H1 (cell line): ENCODE measurements around the gene PYGB. TPM values are rescaled to one million over a fixed set of nuclear protein-coding genes. Genes with fewer than 3 reads are reported as not detected.

Source experiments
- CTCF ChIA-PET: fragments of 300-600 bp; sonication (Branson Sonifier 250); formaldehyde crosslinking; loops from one replicate; lab custom pipeline; 2021; ENCODE audit not compliant: partially characterized antibody; lab: Charles Lee
- POLR2A ChIA-PET: fragments of 300-600 bp; sonication (Branson Sonifier 250); formaldehyde crosslinking; loops from one replicate; lab custom pipeline; 2021; ENCODE audit warnings: inconsistent platforms; ENCODE audit not compliant: partially characterized antibody; lab: Charles Lee
- DNase-seq, 2 experiments: peaks; one replicate each; pipeline versions ENCODE4 v3.0.0 to v3.0.0-alpha.2; 2010 to 2022; ENCODE audit warnings: low spot score in 2 of 2, low read depth in 1 of 2, mixed read lengths in 1 of 2
- FAIRE-seq: peaks from 2 replicates; lab custom pipeline; 2011; peaks lifted over from hg19 to GRCh38; lab: Jason Lieb, UNC
- H2AFZ ChIP-seq: 2 replicates; pipeline ENCODE4 v1.8.1; 2012; ENCODE audit warnings: low read length, inconsistent platforms
- H2AK5ac ChIP-seq: 2 replicates; pipeline ENCODE4 v1.6.1; 2013; ENCODE audit warnings: low read depth, low read length
- H2BK120ac ChIP-seq: replicated peaks from 2 replicates; pipeline ENCODE3; 2013; ENCODE audit warnings: low read depth, low read length, inconsistent platforms
- H2BK12ac ChIP-seq: 2 replicates; pipeline ENCODE4 v1.6.1; 2013; ENCODE audit warnings: low read depth, low read length
- H2BK15ac ChIP-seq: 2 replicates; pipeline ENCODE4 v1.6.1; 2013; ENCODE audit warnings: low read length
- H2BK20ac ChIP-seq: 2 replicates; pipeline ENCODE4 v1.6.1; 2013; ENCODE audit warnings: low read length
- H2BK5ac ChIP-seq: 2 replicates; pipeline ENCODE4 v1.6.1; 2013; ENCODE audit warnings: low read depth, low read length
- H3K14ac ChIP-seq: 2 replicates; pipeline ENCODE4 v1.6.1; 2013; ENCODE audit warnings: inconsistent platforms; ENCODE audit not compliant: insufficient read length
- H3K18ac ChIP-seq: 2 replicates; pipeline ENCODE4 v1.6.1; 2013; ENCODE audit warnings: low read length; ENCODE audit errors: extremely low read depth
- H3K23ac ChIP-seq: 2 replicates; pipeline ENCODE4 v1.6.1; 2013; ENCODE audit warnings: inconsistent platforms; ENCODE audit not compliant: insufficient read length
- H3K23me2 ChIP-seq: 2 replicates; pipeline ENCODE4 v1.6.1; 2013; ENCODE audit warnings: low read depth, low read length
- H3K27ac ChIP-seq: 2 replicates; pipeline ENCODE4 v1.6.1; 2011; ENCODE audit warnings: low read depth, low read length, inconsistent platforms
- H3K27me3 ChIP-seq, 4 experiments: replicated peaks in 1 of 4; 1 replicate in 1 of 4; 2 replicates in 3 of 4; pipeline versions ENCODE4 v1.6.1 to v1.8.1; 2011 to 2013; ENCODE audit warnings: low read length in 3 of 4, mild to moderate bottlenecking in 3 of 4, inconsistent platforms in 2 of 4, mixed read lengths in 2 of 4, moderate library complexity in 1 of 4; ENCODE audit not compliant: control insufficient read depth in 3 of 4, insufficient read depth in 3 of 4; ENCODE audit errors: extremely low read depth in 1 of 4
- H3K36me3 ChIP-seq, 4 experiments: 2 replicates each; pipeline versions ENCODE4 v1.6.1 to v1.8.1; 2011 to 2013; ENCODE audit warnings: mild to moderate bottlenecking in 4 of 4, low read length in 3 of 4, moderate library complexity in 2 of 4, control low read depth in 1 of 4, inconsistent platforms in 1 of 4; ENCODE audit not compliant: insufficient read depth in 4 of 4, control insufficient read depth in 2 of 4
- H3K4ac ChIP-seq: replicated peaks from 2 replicates; pipeline ENCODE3; 2013; ENCODE audit warnings: low read length, low read depth, mixed read lengths, inconsistent platforms; ENCODE audit not compliant: insufficient read length
- H3K4me1 ChIP-seq, 4 experiments: replicated peaks in 1 of 4; 1 replicate in 1 of 4; 2 replicates in 3 of 4; pipeline versions ENCODE4 v1.6.1 to v1.8.1; 2011 to 2013; ENCODE audit warnings: low read length in 3 of 4, inconsistent platforms in 2 of 4, mixed read lengths in 1 of 4; ENCODE audit not compliant: insufficient read depth in 4 of 4, control insufficient read depth in 3 of 4
- H3K4me2 ChIP-seq, 2 experiments: 2 replicates each; pipeline versions ENCODE4 v1.6.1 to v1.8.1; 2011 to 2013; ENCODE audit warnings: low read depth in 2 of 2, low read length in 2 of 2, control low read depth in 1 of 2, inconsistent platforms in 1 of 2, mild to moderate bottlenecking in 1 of 2; ENCODE audit not compliant: insufficient read depth in 1 of 2
- H3K4me3 ChIP-seq, 4 experiments: fragments of 200-600, 300-600 bp in 1 of 4; sonication (generic), shearing (Covaris generic), sonication (Bioruptor Twin) in 1 of 4; 2 replicates each; pipeline versions ENCODE4 v1.5.1 to v1.8.1; 2011 to 2016; ENCODE audit warnings: low read length in 4 of 4, low read depth in 3 of 4, control low read depth in 2 of 4, inconsistent platforms in 2 of 4, mild to moderate bottlenecking in 2 of 4, mixed read lengths in 1 of 4, moderate library complexity in 1 of 4; ENCODE audit not compliant: insufficient read depth in 2 of 4; ENCODE audit errors: extremely low read depth in 1 of 4
- H3K56ac ChIP-seq: replicated peaks from 2 replicates; pipeline ENCODE3; 2013; ENCODE audit warnings: low read depth, mild to moderate bottlenecking, mixed read lengths, low read length, inconsistent platforms; ENCODE audit not compliant: insufficient read length
- H3K79me1 ChIP-seq: 2 replicates; pipeline ENCODE4 v1.6.1; 2013; ENCODE audit warnings: low read depth, low read length, control low read depth
- H3K79me2 ChIP-seq, 2 experiments: 2 replicates each; pipeline versions ENCODE4 v1.6.1 to v1.8.1; 2012 to 2013; ENCODE audit warnings: low read length in 2 of 2, mild to moderate bottlenecking in 2 of 2, inconsistent platforms in 1 of 2; ENCODE audit not compliant: insufficient read depth in 2 of 2, control insufficient read depth in 1 of 2
- H3K9ac ChIP-seq, 4 experiments: replicated peaks in 1 of 4; 1 replicate in 1 of 4; 2 replicates in 3 of 4; pipeline versions ENCODE4 v1.6.1 to v1.8.1; 2011 to 2013; ENCODE audit warnings: low read depth in 3 of 4, low read length in 3 of 4, control low read depth in 2 of 4, mild to moderate bottlenecking in 2 of 4, moderate library complexity in 2 of 4, inconsistent platforms in 1 of 4; ENCODE audit errors: extremely low read depth in 1 of 4
- H3K9me3 ChIP-seq, 2 experiments: 2 replicates each; pipeline versions ENCODE4 v1.6.1 to v1.8.1; 2012 to 2013; ENCODE audit warnings: mild to moderate bottlenecking in 2 of 2, moderate library complexity in 2 of 2, control low read depth in 1 of 2, inconsistent platforms in 1 of 2, low read depth in 1 of 2, low read length in 1 of 2, mixed read lengths in 1 of 2; ENCODE audit not compliant: insufficient read depth in 2 of 2
- H4K20me1 ChIP-seq, 2 experiments: replicated peaks in 1 of 2; 2 replicates each; pipeline versions ENCODE3 to v1.8.1; 2011 to 2013; ENCODE audit warnings: inconsistent platforms in 2 of 2, low read length in 2 of 2, mild to moderate bottlenecking in 1 of 2; ENCODE audit not compliant: insufficient read depth in 2 of 2, control insufficient read depth in 1 of 2
- H4K5ac ChIP-seq: 2 replicates; pipeline ENCODE4 v1.6.1; 2013; ENCODE audit warnings: low read length, low read depth, mixed read lengths, inconsistent platforms; ENCODE audit not compliant: insufficient read length
- H4K8ac ChIP-seq: 2 replicates; pipeline ENCODE4 v1.8.0; 2013; ENCODE audit warnings: mild to moderate bottlenecking, moderate library complexity, low read length, inconsistent platforms; ENCODE audit not compliant: insufficient read depth; ENCODE audit errors: extremely low read depth
- H4K91ac ChIP-seq: replicated peaks from 2 replicates; pipeline ENCODE3; 2013; ENCODE audit warnings: low read length, mixed read lengths, inconsistent platforms; ENCODE audit not compliant: insufficient read length
- BCL11A ChIP-seq, 2 experiments: IDR thresholded peaks; one replicate each; pipeline ENCODE4 v1.6.1; 2011; ENCODE audit warnings: low read depth in 2 of 2, low read length in 2 of 2, mild to moderate bottlenecking in 2 of 2
- CHD1 ChIP-seq: IDR thresholded peaks from 2 replicates; pipeline ENCODE4 v1.6.1; 2012; ENCODE audit warnings: low read depth, low read length, improper control_type of control experiment
- EZH2 ChIP-seq: fragments of 200-600 bp; sonication (generic); IDR thresholded peaks from 2 replicates; pipeline ENCODE4 v1.7.1; 2012; ENCODE audit warnings: low read depth, mild to moderate bottlenecking, moderate library complexity, low read length, inconsistent platforms; ENCODE audit not compliant: severe bottlenecking
- FOSL1 ChIP-seq: IDR thresholded peaks from 2 replicates; pipeline ENCODE4 v1.6.1; 2011; ENCODE audit warnings: mild to moderate bottlenecking, low read depth, low read length, moderate library complexity; ENCODE audit not compliant: insufficient read depth
- HDAC2 ChIP-seq, 2 experiments: fragments of 300-600 bp in 1 of 2; sonication (generic) in 1 of 2; IDR thresholded peaks; 2 replicates each; pipeline ENCODE4 v1.6.1; 2011 to 2012; ENCODE audit warnings: low read depth in 2 of 2, low read length in 2 of 2, mild to moderate bottlenecking in 2 of 2, moderate library complexity in 2 of 2, borderline replicate concordance in 1 of 2, inconsistent platforms in 1 of 2
- KDM4A ChIP-seq: IDR thresholded peaks from one replicate; pipeline ENCODE4 v1.7.1; 2012; ENCODE audit warnings: low read depth, mild to moderate bottlenecking, moderate library complexity, low read length, inconsistent platforms; ENCODE audit not compliant: severe bottlenecking
- MAFK ChIP-seq: IDR thresholded peaks from 2 replicates; pipeline ENCODE4 v1.6.1; 2012; ENCODE audit warnings: low read depth, mild to moderate bottlenecking, improper control_type of control experiment, low read length
- POLR2AphosphoS5 ChIP-seq: IDR thresholded peaks from 2 replicates; pipeline ENCODE4 v1.6.1; 2011; ENCODE audit warnings: low read depth, low read length
- SIRT6 ChIP-seq: IDR thresholded peaks from one replicate; pipeline ENCODE4 v1.7.1; 2012; ENCODE audit warnings: low read length, inconsistent platforms
- SUZ12 ChIP-seq: fragments of 200-600 bp; sonication (generic); IDR thresholded peaks from 2 replicates; pipeline ENCODE4 v1.6.1; 2012; ENCODE audit warnings: mild to moderate bottlenecking, inconsistent platforms, low read length, moderate library complexity, mixed read lengths
- TCF12 ChIP-seq: IDR thresholded peaks from 2 replicates; pipeline ENCODE4 v1.6.1; 2011; ENCODE audit warnings: low read depth, mild to moderate bottlenecking, low read length
- WGBS, 2 experiments: shearing (Covaris generic) in 1 of 2; methylation state at CpG; one replicate each; pipeline versions ENCODE4 v1.1.6 to v1.1.7; 2013 to 2015; ENCODE audit warnings: low lambda C conversion rate in 2 of 2, mixed read lengths in 2 of 2, inconsistent platforms in 1 of 2, low coverage in 1 of 2, missing lambda C conversion rate in 1 of 2; ENCODE audit not compliant: insufficient replicate concordance in 2 of 2, insufficient coverage in 1 of 2, insufficient read length in 1 of 2; ENCODE audit errors: extremely low coverage in 1 of 2, missing lambda C conversion rate in 1 of 2; 5-methylcytosine and 5-hydroxymethylcytosine counted together
- polyA plus RNA-seq, 7 experiments: library from polyadenylated mRNA; depleted of rRNA in 3 of 7; stranded (reverse) in 5 of 7; unstranded in 2 of 7; fragments of >200 nt in 5 of 7; fragments of 200-250 nt in 2 of 7; gene quantifications; 1 replicate in 5 of 7; 2 replicates in 1 of 7; 4 replicates in 1 of 7; pipeline versions ENCODE4 v1.2.1 to v1.2.3, GENCODE V29; 2011 to 2013; ENCODE audit warnings: missing spikeins in 2 of 7, mixed read lengths in 2 of 7
- total RNA-seq: library from RNA; stranded (reverse); fragmentation: NEBNext Ultra II Directional; extraction: Animal tissue kit (Norgen Biotek cat#: 25700); gene quantifications from 2 replicates; pipeline ENCODE4 v1.2.1, GENCODE V29; 2021

PYGB gene
- total and polyA plus RNA-seq, 2 of the 8 experiments (the other 6 are each of a cell fraction or from before 2014, with no cell fraction given), result 26.6 to 56.0 TPM

DNA sequence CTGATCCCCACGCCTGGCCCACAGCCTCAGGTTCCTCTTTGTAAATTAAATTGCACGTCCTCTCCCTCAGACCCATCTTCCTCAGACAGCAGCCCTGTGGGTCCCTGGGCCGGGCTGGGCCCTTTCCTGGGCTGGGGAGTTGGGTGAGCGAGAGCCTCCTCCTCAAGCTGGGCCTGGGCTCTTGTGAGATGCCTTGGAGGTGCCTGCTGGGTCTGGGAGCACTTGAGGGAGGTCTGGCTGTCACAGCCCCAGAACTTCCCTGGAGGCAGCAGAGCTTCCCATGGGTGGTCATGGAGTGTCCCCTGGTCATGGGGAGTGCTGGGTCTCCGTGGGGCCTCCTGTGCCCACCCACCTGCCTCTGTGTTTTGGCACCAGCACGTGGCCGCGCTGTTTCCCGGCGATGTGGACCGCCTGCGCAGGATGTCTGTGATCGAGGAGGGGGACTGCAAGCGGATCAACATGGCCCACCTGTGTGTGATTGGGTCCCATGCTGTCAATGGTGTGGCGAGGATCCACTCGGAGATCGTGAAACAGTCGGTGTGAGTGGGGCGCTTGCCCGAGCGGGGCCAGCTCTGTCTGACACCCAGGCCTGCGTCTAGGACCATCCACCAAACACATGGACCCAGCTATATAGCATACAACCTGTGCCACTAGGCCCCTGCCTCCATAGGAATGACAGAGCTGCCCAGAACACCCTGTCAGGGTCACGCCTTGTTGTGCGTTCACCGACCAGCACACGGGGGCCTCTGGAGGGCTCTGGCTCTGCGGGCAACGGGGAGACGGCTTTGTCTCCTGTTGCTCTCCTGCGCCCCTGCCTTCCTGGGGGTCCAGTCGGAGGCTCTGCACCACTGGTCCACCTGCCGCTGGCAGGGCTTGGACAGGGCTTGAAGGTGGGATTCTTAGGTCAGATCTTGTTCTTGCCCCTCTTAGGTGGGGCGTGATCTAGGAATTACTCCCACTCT is 33.0 kb downstream of the PYGB start:
- Histone ChIP-seq H4K20me1 (peaks cover 0 to 13% of the 10 kb centered on the region in 2 experiments), H3K9me3 (no peaks in the 10 kb centered on the region), H2BK120ac (no peak overlapping the region), H3K14ac (no peak overlapping the region), H2AFZ (no peak overlapping the region), H3K27ac (no peak overlapping the region), H3K4me2 (no peak overlapping the region), H3K4ac (no peak overlapping the region), H3K23ac (no peak overlapping the region), H3K56ac (no peak overlapping the region), H3K27me3 (no peaks in the 10 kb centered on the region), H2BK12ac (no peak overlapping the region), H2BK20ac (no peak overlapping the region), H3K79me1 (no peaks in the 10 kb centered on the region; the same call in 1 of the 2 replicates), H3K4me1 (no peaks in the 10 kb centered on the region), H3K36me3 (peaks cover 3 to 32% (median 17%) of the 10 kb centered on the region in 4 experiments; a peak in 6 of 8 replicates), H3K9ac (no peak overlapping the region), H4K91ac (no peak overlapping the region), H3K18ac (no peak overlapping the region), H3K79me2 (no peaks in the 10 kb centered on the region), H3K23me2 (no peaks in the 10 kb centered on the region), H2BK5ac (no peak overlapping the region), H4K5ac (no peak overlapping the region), H3K4me3 (no peak overlapping the region), H2BK15ac (no peak overlapping the region), H4K8ac (no peak overlapping the region), H2AK5ac (no peak overlapping the region)
- WGBS, 2 experiments, result 92% methylated on average over 32 of the region's 33 CpGs; no CpG with 5 or more reads in 1 of the 2 experiments
- ChIA-PET CTCF (interaction anchor here (0.9 to 5.1 kb wide), 4 partner anchors 9 to 34 kb away, joined by 3 to 30 read pairs (median 4); no protein-coding TSS in a partner anchor), POLR2A (interaction anchor here (1.4 kb wide), 2 partner anchors 13 to 19 kb away, joined by 3 read pairs; no protein-coding TSS in a partner anchor)
- FAIRE-seq (no peak), DNase-seq (peak in 1 of 2 experiments; percentile 41)
- no peak for TF ChIP-seq SUZ12
- no peak for TF ChIP-seq POLR2AphosphoS5
- no peak for TF ChIP-seq TCF12
- no peak for TF ChIP-seq BCL11A (IDR thresholded peaks at IDR 0.05; ENCODE audit: low read depth in 2 of 2, low read length in 2 of 2)
- no peak for TF ChIP-seq SIRT6
- TF ChIP-seq MAFK, result no peak
- TF ChIP-seq EZH2, result no peak
- TF ChIP-seq FOSL1, result no peak
- TF ChIP-seq KDM4A, result no peak
- no peak for TF ChIP-seq HDAC2 (IDR thresholded peaks at IDR 0.05; ENCODE audit: borderline replicate concordance in 1 of 2, low read depth in 2 of 2, low read length in 2 of 2)
- no peak for TF ChIP-seq CHD1
